GM15510 (cell line): ENCODE results near the gene LRRC30.

Experiments
- POLR2A ChIP-seq: IDR thresholded peaks from 3 replicates; pipeline ENCODE4 v1.6.1; 2011; ENCODE audit warnings: borderline replicate concordance; ENCODE audit not compliant: insufficient read length; ENCODE audit errors: extremely low read depth

Gene LRRC30

GRCh38 chr18:7230626-7231349, at the start of gene LRRC30:
LRRC30 (plus strand) TSS chr18:7231089; CDS start chr18:7231139, 50 bp downstream.
- no peak for TF ChIP-seq POLR2A

GRCh38 chr18:7185701-7186100, 45.2 kb upstream of the LRRC30 start:
- no peak for TF ChIP-seq POLR2A

GRCh38 chr18:7190547-7191156, 40.2 kb upstream of the LRRC30 start:
- TF ChIP-seq POLR2A, result no peak

- no peak for TF ChIP-seq POLR2A
Measured at GRCh38 chr18:7191736-7192135, 39.2 kb upstream of the LRRC30 start.

GRCh38 chr18:7195266-7195665, 35.6 kb upstream of the LRRC30 start:
- TF ChIP-seq POLR2A, result no peak

- TF ChIP-seq POLR2A, result no peak
Measured at GRCh38 chr18:7196421-7196820, 34.5 kb upstream of the LRRC30 start.

- no peak for TF ChIP-seq POLR2A
Measured at GRCh38 chr18:7197854-7198253, 33.0 kb upstream of the LRRC30 start.

GRCh38 chr18:7198326-7198725, 32.6 kb upstream of the LRRC30 start:
- TF ChIP-seq POLR2A, result no peak

- no peak for TF ChIP-seq POLR2A
Measured at GRCh38 chr18:7201096-7201495, 29.8 kb upstream of the LRRC30 start.

GRCh38 chr18:7202169-7202568, 28.7 kb upstream of the LRRC30 start:
- no peak for TF ChIP-seq POLR2A

GRCh38 chr18:7205346-7205745, 25.5 kb upstream of the LRRC30 start:
- no peak for TF ChIP-seq POLR2A

GRCh38 chr18:7206217-7206616, 24.7 kb upstream of the LRRC30 start:
- no peak for TF ChIP-seq POLR2A

- no peak for TF ChIP-seq POLR2A
Measured at GRCh38 chr18:7207366-7207915, 23.4 kb upstream of the LRRC30 start.

- TF ChIP-seq POLR2A, result no peak
Measured at GRCh38 chr18:7221424-7222155, 9.3 kb upstream of the LRRC30 start.

- TF ChIP-seq POLR2A, result no peak
Measured at GRCh38 chr18:7224198-7224597, 6.7 kb upstream of the LRRC30 start.

GRCh38 chr18:7232218-7232617, 1.3 kb downstream of the LRRC30 start:
- TF ChIP-seq POLR2A, result no peak

GRCh38 chr18:7233134-7233810, 2.4 kb downstream of the LRRC30 start:
- no peak for TF ChIP-seq POLR2A
